HCT116 (cell line): ENCODE results near the gene TPST1.

ENCODE experiments used
- CEBPB ChIP-seq: IDR thresholded peaks from 2 replicates; pipeline ENCODE4 v1.6.1; 2012; ENCODE audit warnings: low read depth
- CTCF ChIP-seq, 3 experiments: fragments of 200-600 bp in 1 of 3; sonication (generic) in 1 of 3; IDR thresholded peaks in 2 of 3; conservative IDR thresholded peaks in 1 of 3; 2 replicates each; pipeline ENCODE4 v1.5.1; 2012 to 2017; ENCODE audit warnings: low read depth in 2 of 3, low read length in 2 of 3, antibody characterized with exemption in 1 of 3, borderline replicate concordance in 1 of 3, control low read depth in 1 of 3, mild to moderate bottlenecking in 1 of 3, mixed read lengths in 1 of 3, mixed run types in 1 of 3, moderate library complexity in 1 of 3; ENCODE audit not compliant: insufficient read depth in 1 of 3
- EGR1 ChIP-seq: IDR thresholded peaks from 2 replicates; pipeline ENCODE4 v1.6.1; 2012; ENCODE audit warnings: low read depth
- EZH2 ChIP-seq: fragments of 200-600 bp; sonication (generic); IDR thresholded peaks from 2 replicates; pipeline ENCODE4 v1.6.1; 2017; ENCODE audit warnings: antibody characterized with exemption, mixed run types
- EZH2phosphoT487 ChIP-seq: fragments of 200-600 bp; IDR thresholded peaks from 2 replicates; pipeline ENCODE4 v1.6.1; 2018; ENCODE audit warnings: antibody characterized with exemption, borderline replicate concordance
- POLR2A ChIP-seq: IDR thresholded peaks from 2 replicates; pipeline ENCODE4 v1.7.0; 2011; ENCODE audit warnings: borderline replicate concordance; ENCODE audit not compliant: insufficient read depth, insufficient read length; ENCODE audit errors: extremely low read depth
- POLR2AphosphoS5 ChIP-seq: IDR thresholded peaks from 2 replicates; pipeline ENCODE4 v1.6.1; 2011; ENCODE audit warnings: mild to moderate bottlenecking, low read depth, low read length, moderate library complexity
- RAD21 ChIP-seq: IDR thresholded peaks from 2 replicates; pipeline ENCODE4 v1.6.1; 2012; ENCODE audit warnings: low read depth, mild to moderate bottlenecking
- REST ChIP-seq: IDR thresholded peaks from 2 replicates; pipeline ENCODE4 v1.6.1; 2012; ENCODE audit warnings: low read depth
- SIN3A ChIP-seq: IDR thresholded peaks from 2 replicates; pipeline ENCODE4 v1.6.1; 2012; ENCODE audit warnings: low read depth
- SRF ChIP-seq: IDR thresholded peaks from 2 replicates; pipeline ENCODE4 v1.6.1; 2012; ENCODE audit warnings: low read depth
- YY1 ChIP-seq: IDR thresholded peaks from 2 replicates; pipeline ENCODE4 v1.6.1; 2011; ENCODE audit warnings: low read length, low read depth, moderate library complexity, mild to moderate bottlenecking; ENCODE audit not compliant: insufficient replicate concordance; ENCODE audit errors: extremely low read depth
- ZBTB33 ChIP-seq: IDR thresholded peaks from 2 replicates; pipeline ENCODE4 v1.6.1; 2011; ENCODE audit warnings: mild to moderate bottlenecking, low read length, moderate library complexity; ENCODE audit not compliant: insufficient replicate concordance; ENCODE audit errors: extremely low read depth
- ZNF274 ChIP-seq: fragments of 200-500 bp; sonication (Bioruptor generic); IDR thresholded peaks from 2 replicates; pipeline ENCODE4 v1.6.1; 2014; ENCODE audit warnings: mild to moderate bottlenecking, low read depth, low read length, inconsistent platforms

- no peak for TF ChIP-seq CTCF (IDR thresholded peaks at IDR 0.05 in 2 of 3, conservative IDR thresholded peaks at IDR 0.05 in 1 of 3; ENCODE audit: borderline replicate concordance in 1 of 3, insufficient read depth in 1 of 3, low read depth in 2 of 3, low read length in 2 of 3)
- no peak for TF ChIP-seq RAD21
- no peak for TF ChIP-seq EZH2
- TF ChIP-seq SRF = no peak
- TF ChIP-seq POLR2A = no peak
- TF ChIP-seq REST = no peak
- TF ChIP-seq SIN3A = no peak
- no peak for TF ChIP-seq ZBTB33
- no peak for TF ChIP-seq POLR2AphosphoS5
- no peak for TF ChIP-seq EGR1
- no peak for TF ChIP-seq ZNF274
- no peak for TF ChIP-seq EZH2phosphoT487
- no peak for TF ChIP-seq CEBPB
- TF ChIP-seq YY1 = no peak
These were observed 121.5 kb downstream of the TPST1 start for GRCh38 chr7:66326501-66327215.
